Measurements from ENCODE around the gene CFAP126. TPM values are rescaled to one million over a fixed set of nuclear protein-coding genes. Genes with fewer than 3 reads are reported as not detected.
"Not testable (repeated sequence)": the region's sequence is repeated elsewhere in the genome, so short reads cannot be mapped to it uniquely, and the experiment has no call there.

The CFAP126 gene
- polyA plus RNA-seq, 3 donors = 0.10 to 0.63 TPM; not detected in 1

GRCh38 chr1:161315841-161316674 lies 51.6 kb downstream of the CFAP126 start:
- WGBS, 3 donors = 70 to 75% (median 74%) methylated on average over 17 of the region's 17 CpGs

More at GRCh38 chr1:161315841-161316674, 51.6 kb downstream of the CFAP126 start:
- not testable (repeated sequence) for H3K27ac ChIP-seq (ENCODE audit: low read depth, low read length)

Other genes with a start within 250 kb of the CFAP126 start
- gene PFDN2, start 249.8 kb downstream of the CFAP126 start, polyA plus RNA-seq = 100 to 1,000 TPM in 2 of 3 donors, 10 to 100 TPM in 1; 53.0 to 201 (median 139) TPM
- gene NIT1, start 249.8 kb downstream of the CFAP126 start, polyA plus RNA-seq = 10 to 100 TPM; 23.7 to 48.1 (median 41.2) TPM
- 10 to 100 TPM; 17.4 to 46.3 (median 29.7) TPM for gene DEDD, start 235.2 kb downstream of the CFAP126 start, polyA plus RNA-seq
- 100 to 1,000 TPM; 100 to 147 (median 131) TPM for gene UFC1, start 213.9 kb downstream of the CFAP126 start, polyA plus RNA-seq
- gene USP21, start 208.4 kb downstream of the CFAP126 start, polyA plus RNA-seq = 10 to 100 TPM; 13.2 to 26.7 (median 18.8) TPM
- 10 to 100 TPM; 11.1 to 33.1 (median 16.2) TPM for gene PPOX, start 201.4 kb downstream of the CFAP126 start, polyA plus RNA-seq
- 10 to 100 TPM; 23.7 to 36.1 (median 26.4) TPM for gene B4GALT3, start 190.4 kb downstream of the CFAP126 start, polyA plus RNA-seq
- 100 to 1,000 TPM in 1 of 3 donors, 10 to 100 TPM in 1, 1 to 10 TPM in 1; 5.9 to 188 (median 37.3) TPM for gene ADAMTS4, start 168.8 kb downstream of the CFAP126 start, polyA plus RNA-seq
- 100 to 1,000 TPM in 1 of 3 donors, 10 to 100 TPM in 2; 68.4 to 163 (median 86.3) TPM for gene NDUFS2, start 165.5 kb downstream of the CFAP126 start, polyA plus RNA-seq
- 100 to 1,000 TPM in 2 of 3 donors, 10 to 100 TPM in 1; 28.6 to 258 (median 227) TPM for gene FCER1G, start 152.6 kb downstream of the CFAP126 start, polyA plus RNA-seq
- gene APOA2, start 144.2 kb downstream of the CFAP126 start, polyA plus RNA-seq = not detected
- 10 to 100 TPM in 2 of 3 donors, 1 to 10 TPM in 1; 3.8 to 12.6 (median 11.7) TPM for gene TOMM40L, start 141.8 kb downstream of the CFAP126 start, polyA plus RNA-seq
- gene NR1I3, start 129.7 kb downstream of the CFAP126 start, polyA plus RNA-seq = under 1 TPM in 2 of 3 donors, not detected in 1; 0.21 to 0.22 TPM
- gene PCP4L1, start 109.1 kb downstream of the CFAP126 start, polyA plus RNA-seq = under 1 TPM in 2 of 3 donors, not detected in 1; 0.26 to 0.52 TPM
- 1 to 10 TPM; 1.2 to 3.5 (median 2.6) TPM for gene MPZ, start 57.9 kb downstream of the CFAP126 start, polyA plus RNA-seq
- 100 to 1,000 TPM in 2 of 3 donors, 10 to 100 TPM in 1; 76.3 to 230 (median 151) TPM for gene SDHC, start 53.5 kb downstream of the CFAP126 start, polyA plus RNA-seq
- gene FCGR2A, start 137.6 kb upstream of the CFAP126 start, polyA plus RNA-seq = 10 to 100 TPM in 2 of 3 donors, 1 to 10 TPM in 1; 5.6 to 47.9 (median 45.3) TPM
- gene HSPA6, start 156.7 kb upstream of the CFAP126 start, polyA plus RNA-seq = 10 to 100 TPM in 1 of 3 donors, 1 to 10 TPM in 1, under 1 TPM in 1; 0.76 to 49.1 (median 4.4) TPM
- gene FCGR3A, start 181.9 kb upstream of the CFAP126 start, polyA plus RNA-seq = 10 to 100 TPM in 2 of 3 donors, 1 to 10 TPM in 1; 6.2 to 40.6 (median 32.5) TPM